SU-DHL-6 (cell line): ENCODE measurements around the gene CTDSPL.

Source experiments
- CTCF ChIP-seq: fragments of 200-600 bp; sonication (generic); IDR thresholded peaks from one replicate; pipeline ENCODE4 v1.5.1; 2017; ENCODE audit warnings: antibody characterized with exemption, mild to moderate bottlenecking, low read length, moderate library complexity; ENCODE audit not compliant: insufficient read depth, poor library complexity, severe bottlenecking
- EZH2phosphoT487 ChIP-seq: fragments of 200-600 bp; sonication (generic), shearing (Covaris generic); conservative IDR thresholded peaks from 2 replicates; pipeline ENCODE4 v1.6.1; 2018; ENCODE audit warnings: mild to moderate bottlenecking, antibody characterized with exemption, low read length, moderate library complexity, mixed read lengths

- TF ChIP-seq CTCF (no peak), EZH2phosphoT487 (no peak)
Observed at GRCh38 chr3:37997342-37997741, 135.7 kb downstream of the CTDSPL start.
